ENCODE results near the gene PDE12. TPM values are rescaled to one million over a fixed set of nuclear protein-coding genes. Genes with fewer than 3 reads are reported as not detected.

Gene PDE12
- total and polyA plus RNA-seq, 8 donors, result 1.9 to 10.3 (median 6.8) TPM

DNA sequence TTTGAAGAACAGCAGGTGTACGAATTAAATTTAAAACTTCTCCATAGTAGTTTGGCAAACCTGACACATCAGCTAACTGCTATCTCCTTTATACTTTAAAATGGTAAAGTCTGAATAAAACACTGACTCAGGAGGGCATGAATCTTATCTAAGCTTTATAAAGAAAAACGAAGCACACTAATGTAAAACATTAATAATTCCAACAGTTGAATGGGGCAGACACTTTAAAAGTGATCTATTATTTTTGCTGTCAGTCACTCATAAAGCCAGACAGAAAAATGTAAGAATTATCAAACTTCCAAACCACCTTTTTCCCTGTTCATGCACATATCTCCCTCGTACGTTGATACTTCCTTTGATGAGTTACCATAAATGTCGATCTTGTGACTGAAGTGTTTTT is 38.5 kb downstream of the PDE12 start:
- peaks cover 0 to 21% (median 17%) of the 10 kb centered on the region in 3 donors for H3K4me1 ChIP-seq
- DNase-seq, result no peak
- H3K27ac ChIP-seq, result peak overlapping the region in 1 of 4 donors; percentile 97
- no peaks in the 10 kb centered on the region for H3K27me3 ChIP-seq
- H3K4me3 ChIP-seq, result peak overlapping the region in 3 of 4 donors; percentile 79 to 96 (median 85)
- WGBS, 2 donors, result 7 to 9% methylated on average over 5 of the region's 5 CpGs
- H3K36me3 ChIP-seq, result no peaks in the 10 kb centered on the region
- intact Hi-C loops (cut with DNase I), result no loop called here
- TF ChIP-seq, protein P1, sequence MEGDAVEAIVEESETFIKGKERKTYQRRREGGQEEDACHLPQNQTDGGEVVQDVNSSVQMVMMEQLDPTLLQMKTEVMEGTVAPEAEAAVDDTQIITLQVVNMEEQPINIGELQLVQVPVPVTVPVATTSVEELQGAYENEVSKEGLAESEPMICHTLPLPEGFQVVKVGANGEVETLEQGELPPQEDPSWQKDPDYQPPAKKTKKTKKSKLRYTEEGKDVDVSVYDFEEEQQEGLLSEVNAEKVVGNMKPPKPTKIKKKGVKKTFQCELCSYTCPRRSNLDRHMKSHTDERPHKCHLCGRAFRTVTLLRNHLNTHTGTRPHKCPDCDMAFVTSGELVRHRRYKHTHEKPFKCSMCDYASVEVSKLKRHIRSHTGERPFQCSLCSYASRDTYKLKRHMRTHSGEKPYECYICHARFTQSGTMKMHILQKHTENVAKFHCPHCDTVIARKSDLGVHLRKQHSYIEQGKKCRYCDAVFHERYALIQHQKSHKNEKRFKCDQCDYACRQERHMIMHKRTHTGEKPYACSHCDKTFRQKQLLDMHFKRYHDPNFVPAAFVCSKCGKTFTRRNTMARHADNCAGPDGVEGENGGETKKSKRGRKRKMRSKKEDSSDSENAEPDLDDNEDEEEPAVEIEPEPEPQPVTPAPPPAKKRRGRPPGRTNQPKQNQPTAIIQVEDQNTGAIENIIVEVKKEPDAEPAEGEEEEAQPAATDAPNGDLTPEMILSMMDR (IDR thresholded peaks at IDR 0.05), result no peak
- no peaks in the 10 kb centered on the region for H3K9me3 ChIP-seq
- ATAC-seq, result no peak
- FAIRE-seq, result no peak

DNA sequence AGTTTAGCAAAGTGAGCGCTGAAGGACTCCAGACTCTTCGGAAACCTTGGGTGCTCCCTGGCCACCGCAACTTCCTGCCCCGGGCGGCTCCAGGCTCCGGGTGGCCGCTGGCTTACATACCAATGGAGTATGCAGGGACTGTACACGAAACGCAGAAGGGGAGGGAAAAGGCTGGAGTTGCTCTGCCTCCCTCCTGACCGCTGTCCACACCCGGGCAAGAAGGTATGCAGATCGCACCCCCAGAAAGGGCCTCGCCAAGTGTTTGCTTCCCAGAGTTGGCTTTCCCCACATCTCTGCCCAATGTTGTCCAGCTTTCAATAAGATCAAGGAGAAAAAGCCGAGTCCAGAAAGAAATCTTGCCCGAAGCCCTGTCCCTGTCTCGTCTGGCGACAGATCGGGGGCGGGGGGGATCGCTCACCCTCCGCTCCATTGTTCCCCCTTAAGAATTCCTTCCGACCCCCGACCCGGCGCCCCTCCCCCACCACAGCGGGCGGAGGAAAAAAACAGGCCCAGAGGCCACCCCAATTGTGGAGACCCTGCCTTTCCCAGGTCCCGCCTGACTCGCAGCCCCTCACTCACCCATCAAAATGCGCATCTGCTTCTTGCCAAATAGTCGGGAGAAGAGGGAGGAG is 40.5 kb downstream of the PDE12 start:
- 0% methylated on average over 30 to 31 of the region's 31 CpGs for WGBS, 2 donors
- Histone ChIP-seq H3K27ac (peak overlapping the region; percentile 96 to 98 (median 97)), H3K27me3 (no peaks in the 10 kb centered on the region), H3K36me3 (no peaks in the 10 kb centered on the region), H3K4me1 (peaks cover 0 to 21% (median 17%) of the 10 kb centered on the region in 3 donors), H3K9me3 (no peaks in the 10 kb centered on the region), H3K4me3 (peak overlapping the region; percentile 78 to 96 (median 82))
- TF ChIP-seq, protein P1 (IDR thresholded peaks at IDR 0.05), result no peak
- FAIRE-seq (no peak), ATAC-seq (peak; percentile 52 to 75 (median 66)), DNase-seq (peak; percentile 79 to 92 (median 82))
- intact Hi-C loops (cut with DNase I), result no loop called here

DNA sequence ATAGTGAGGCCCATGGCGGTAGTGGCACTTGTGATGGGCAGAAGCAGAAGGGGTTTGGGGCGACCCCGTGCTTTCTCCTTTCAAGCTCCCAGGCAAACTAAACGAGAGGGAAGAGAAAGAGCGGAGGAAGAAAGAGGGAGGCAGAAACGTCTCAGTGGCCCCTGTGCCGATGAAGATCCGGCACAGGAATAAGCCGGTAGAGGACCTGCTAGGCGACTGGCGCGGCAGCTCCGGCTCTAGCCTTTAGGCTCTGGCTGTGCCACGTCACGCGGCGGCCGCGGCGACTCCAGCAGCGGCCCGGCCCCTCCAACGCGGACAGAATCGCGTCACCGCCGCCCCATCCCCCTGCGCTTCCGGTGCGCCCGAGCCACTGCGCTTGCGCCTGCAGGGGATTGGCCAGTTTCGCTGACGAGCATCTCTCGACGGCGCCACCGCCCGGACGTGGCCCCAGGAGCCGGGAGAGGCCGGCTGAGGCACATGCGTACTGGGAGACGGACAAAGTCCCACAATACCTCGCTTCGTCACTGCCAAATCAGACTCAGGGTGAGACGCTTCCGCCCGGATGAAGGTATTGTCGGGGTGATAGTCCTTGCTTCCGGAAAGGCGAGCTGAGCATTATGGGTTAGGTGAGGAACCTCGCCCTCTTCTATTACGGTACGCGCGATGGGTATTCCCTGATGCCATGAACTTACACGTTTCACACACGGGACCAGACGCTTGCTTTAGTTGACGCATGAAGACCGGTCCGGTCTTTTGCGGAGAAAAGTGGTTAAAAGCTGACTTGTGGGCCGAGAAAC is 41.3 kb downstream of the PDE12 start, which contains the start of gene ARF4:
Gene ARF4, minus strand, starts transcription at position 218 of the 797 bp plus-strand sequence. Its CDS starts 204 bp downstream, at position 14.
- TF ChIP-seq, protein P1 (IDR thresholded peaks at IDR 0.05), result no peak
- peak within 1 kb of the TSS; percentile 78 to 96 (median 82) for H3K4me3 ChIP-seq
- peak; percentile 99 to 100 (median 100) for DNase-seq
- H3K4me1 ChIP-seq, result peaks cover 0 to 17% (median 15%) of the 10 kb centered on the region in 3 donors
- intact Hi-C loops (cut with DNase I), result no loop called here
- H3K9me3 ChIP-seq, result no peaks in the 10 kb centered on the region
- ATAC-seq, result peak; percentile 88 to 93 (median 88)
- H3K27ac ChIP-seq, result peak within 1 kb of the TSS; percentile 96 to 98 (median 97)
- no peaks in the 10 kb centered on the region for H3K27me3 ChIP-seq
- 0% methylated on average over 60 to 67 of the region's 67 CpGs for WGBS, 2 donors
- peak; percentile 95 for FAIRE-seq
- H3K36me3 ChIP-seq, result no peaks in the 10 kb centered on the region

DNA sequence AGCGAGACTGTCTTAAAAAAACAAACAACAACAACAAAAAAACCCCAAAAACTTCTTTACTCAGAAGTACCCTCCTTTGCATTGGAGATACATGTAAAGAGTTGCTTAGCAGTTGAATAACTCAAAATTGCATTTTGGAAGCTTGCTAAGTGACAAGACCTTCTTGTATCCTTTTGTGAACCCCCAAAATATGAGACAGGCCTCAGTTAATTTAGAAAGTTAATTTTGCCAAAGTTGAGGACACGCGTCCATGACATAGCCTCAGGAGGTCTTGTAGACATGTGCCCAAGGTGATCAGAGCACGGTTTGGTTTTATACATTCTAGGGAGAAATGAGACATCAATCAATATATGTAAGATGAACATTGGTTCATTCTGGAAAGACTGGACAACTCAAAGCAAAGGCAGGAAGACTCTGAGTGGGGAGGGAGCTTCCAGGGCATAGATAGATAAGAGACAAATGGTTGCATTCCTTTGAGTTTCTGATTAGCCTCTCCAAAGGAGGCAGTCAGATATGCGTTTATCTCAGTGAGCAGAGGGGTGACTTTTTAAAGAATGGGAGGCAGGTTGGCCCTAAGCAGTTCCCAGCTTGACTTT is 42.8 kb downstream of the PDE12 start:
- ATAC-seq (no peak), FAIRE-seq (no peak), DNase-seq (no peak)
- Histone ChIP-seq H3K27ac (peak overlapping the region; percentile 85 to 98 (median 96)), H3K9me3 (no peaks in the 10 kb centered on the region), H3K36me3 (no peaks in the 10 kb centered on the region), H3K4me1 (peaks cover 0 to 6% (median 6%) of the 10 kb centered on the region in 3 donors), H3K27me3 (no peaks in the 10 kb centered on the region), H3K4me3 (peak overlapping the region; percentile 23 to 96 (median 51))
- TF ChIP-seq, protein P1 (IDR thresholded peaks at IDR 0.05), result no peak
- WGBS, 2 donors, result 35 to 50% methylated on average over 5 of the region's 5 CpGs
- intact Hi-C loops (cut with DNase I), result no loop called here

Data from pancreas (tissue), 10 donors.